ENCODE data around the gene XYLB. TPM values are rescaled to one million over a fixed set of nuclear protein-coding genes. Genes with fewer than 3 reads are reported as not detected.

XYLB gene
- total and polyA plus RNA-seq, 8 donors: 1.6 to 6.9 (median 4.5) TPM

GRCh38 chr3:38313263-38313662, 33.3 kb upstream of the XYLB start:
- intact Hi-C loops (cut with DNase I): no loop called here
- TF ChIP-seq CTCF (IDR thresholded peaks at IDR 0.05): no peak
- DNase-seq (no peak), FAIRE-seq (no peak), ATAC-seq (no peak)
- H3K9me3 ChIP-seq: no peaks in the 10 kb centered on the region
- 80 to 92% methylated on average over 5 of the region's 5 CpGs for WGBS, 2 donors
- H3K4me1 ChIP-seq: no peaks in the 10 kb centered on the region
- no peak overlapping the region for H3K4me3 ChIP-seq
- no peaks in the 10 kb centered on the region for H3K36me3 ChIP-seq
- no peak overlapping the region for H3K27ac ChIP-seq
- H3K27me3 ChIP-seq: no peaks in the 10 kb centered on the region

DNA sequence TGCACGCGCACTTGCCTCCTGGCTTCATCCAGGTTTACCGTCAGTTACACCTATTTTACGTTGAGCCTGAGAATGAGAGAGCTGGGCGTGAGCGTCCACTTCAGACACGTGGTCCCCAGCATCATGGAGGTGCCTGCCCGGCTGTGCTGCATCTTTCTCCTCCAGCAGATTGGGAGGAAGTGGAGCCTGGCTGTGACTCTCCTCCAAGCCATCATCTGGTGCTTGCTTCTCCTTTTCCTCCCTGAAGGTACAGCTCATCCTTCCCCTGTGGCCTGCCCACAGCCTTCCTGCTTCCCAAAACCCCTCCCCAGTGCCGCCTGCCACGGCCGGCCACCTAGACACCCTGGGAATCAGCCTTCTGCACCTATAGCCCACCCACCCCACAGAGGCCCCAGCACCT, 32.9 kb upstream of the XYLB start:
- no peak overlapping the region for H3K4me3 ChIP-seq
- 78 to 82% methylated on average over 11 of the region's 11 CpGs for WGBS, 2 donors
- TF ChIP-seq CTCF (IDR thresholded peaks at IDR 0.05): no peak
- ATAC-seq (no peak), FAIRE-seq (no peak), DNase-seq (no peak)
- no peaks in the 10 kb centered on the region for H3K36me3 ChIP-seq
- H3K9me3 ChIP-seq: no peaks in the 10 kb centered on the region
- no peak overlapping the region for H3K27ac ChIP-seq
- H3K27me3 ChIP-seq: no peaks in the 10 kb centered on the region
- no peaks in the 10 kb centered on the region for H3K4me1 ChIP-seq
- intact Hi-C loops (cut with DNase I): no loop called here

- intact Hi-C loops (cut with DNase I): no loop called here
- H3K9me3 ChIP-seq: no peaks in the 10 kb centered on the region
Measured at GRCh38 chr3:38314112-38314763, 32.3 kb upstream of the XYLB start.

GRCh38 chr3:38314764-38315487, 31.7 kb upstream of the XYLB start:
- no peak overlapping the region for H3K4me3 ChIP-seq
- H3K36me3 ChIP-seq: no peaks in the 10 kb centered on the region
- no peak for ATAC-seq
- H3K27ac ChIP-seq: no peak overlapping the region
- no peak for FAIRE-seq
- no peaks in the 10 kb centered on the region for H3K27me3 ChIP-seq
- no peaks in the 10 kb centered on the region for H3K4me1 ChIP-seq
- no peak for DNase-seq
- intact Hi-C loops (cut with DNase I): no loop called here
- TF ChIP-seq CTCF (IDR thresholded peaks at IDR 0.05): no peak
- 64 to 68% methylated on average over 5 of the region's 5 CpGs for WGBS, 2 donors
- H3K9me3 ChIP-seq: no peaks in the 10 kb centered on the region

More at GRCh38 chr3:38314112-38314763, 32.3 kb upstream of the XYLB start:
- no peak for FAIRE-seq
- H3K36me3 ChIP-seq: no peaks in the 10 kb centered on the region
- 72 to 74% methylated on average over 4 of the region's 4 CpGs for WGBS, 2 donors
- no peak overlapping the region for H3K4me3 ChIP-seq
- no peak for ATAC-seq
- TF ChIP-seq CTCF (IDR thresholded peaks at IDR 0.05): no peak
- H3K4me1 ChIP-seq: no peaks in the 10 kb centered on the region
- no peak overlapping the region for H3K27ac ChIP-seq
- no peak for DNase-seq
- no peaks in the 10 kb centered on the region for H3K27me3 ChIP-seq

All from pancreas (tissue), 10 donors.